ENCODE results near the gene PTGDS.

The PTGDS gene

GRCh38 chr9:136985027-136985602 is 7.8 kb downstream of the PTGDS start:
- H3K27me3 ChIP-seq (ENCODE audit: low read depth, low read length): no peaks in the 10 kb centered on the region
- no peak overlapping the region for H3K9ac ChIP-seq (ENCODE audit: low read length)
- no peak overlapping the region for H3K4me2 ChIP-seq (ENCODE audit: low read length)
- H4K20me1 ChIP-seq (ENCODE audit: insufficient read depth, low read length): no peaks in the 10 kb centered on the region
- TF ChIP-seq CTCF (IDR thresholded peaks at IDR 0.05; ENCODE audit: low read depth, low read length) (no peak), EZH2phosphoT487 (IDR thresholded peaks at IDR 0.05; ENCODE audit: low read depth) (no peak)
- no peaks in the 10 kb centered on the region for H3K9me3 ChIP-seq (ENCODE audit: insufficient read depth, low read length)
- H3K79me2 ChIP-seq (ENCODE audit: low read length): no peaks in the 10 kb centered on the region
- no peaks in the 10 kb centered on the region for H3K36me3 ChIP-seq (replicated peaks; ENCODE audit: low read depth, low read length)
- no peaks in the 10 kb centered on the region for H3K4me1 ChIP-seq (ENCODE audit: low read length)
- no peak overlapping the region for H3K4me3 ChIP-seq (ENCODE audit: low read length)
- H3K27ac ChIP-seq (ENCODE audit: low read length): no peak overlapping the region
- H2AFZ ChIP-seq (ENCODE audit: low read depth, low read length): no peak overlapping the region

- Histone ChIP-seq H3K4me1 (ENCODE audit: low read length) (no peaks in the 10 kb centered on the region), H3K9me3 (ENCODE audit: insufficient read depth, low read length) (no peaks in the 10 kb centered on the region), H3K27ac (ENCODE audit: low read length) (no peak overlapping the region), H3K79me2 (ENCODE audit: low read length) (no peaks in the 10 kb centered on the region), H3K36me3 (replicated peaks; ENCODE audit: low read depth, low read length) (no peaks in the 10 kb centered on the region), H3K4me2 (ENCODE audit: low read length) (no peak overlapping the region), H3K27me3 (ENCODE audit: low read depth, low read length) (no peaks in the 10 kb centered on the region), H4K20me1 (ENCODE audit: insufficient read depth, low read length) (no peaks in the 10 kb centered on the region), H2AFZ (ENCODE audit: low read depth, low read length) (no peak overlapping the region), H3K4me3 (ENCODE audit: low read length) (no peak overlapping the region), H3K9ac (ENCODE audit: low read length) (no peak overlapping the region)
- no peak for TF ChIP-seq CTCF (IDR thresholded peaks at IDR 0.05; ENCODE audit: low read depth, low read length)
- no peak for TF ChIP-seq EZH2phosphoT487 (IDR thresholded peaks at IDR 0.05; ENCODE audit: low read depth)
These were observed 8.5 kb downstream of the PTGDS start for GRCh38 chr9:136985853-136986252.

- Histone ChIP-seq H3K27ac (ENCODE audit: low read length) (no peak overlapping the region), H3K79me2 (ENCODE audit: low read length) (peaks cover 8% of the 10 kb centered on the region; the same call in 1 of the 2 replicates), H3K4me2 (ENCODE audit: low read length) (no peak overlapping the region), H3K4me3 (ENCODE audit: low read length) (no peak overlapping the region), H3K36me3 (replicated peaks; ENCODE audit: low read depth, low read length) (peaks cover 4% of the 10 kb centered on the region), H2AFZ (ENCODE audit: low read depth, low read length) (no peak overlapping the region), H3K9ac (ENCODE audit: low read length) (no peak overlapping the region), H3K9me3 (ENCODE audit: insufficient read depth, low read length) (no peaks in the 10 kb centered on the region), H3K4me1 (ENCODE audit: low read length) (peaks cover 7% of the 10 kb centered on the region; the same call in 1 of the 2 replicates), H4K20me1 (ENCODE audit: insufficient read depth, low read length) (no peaks in the 10 kb centered on the region), H3K27me3 (ENCODE audit: low read depth, low read length) (no peaks in the 10 kb centered on the region)
- TF ChIP-seq CTCF (IDR thresholded peaks at IDR 0.05; ENCODE audit: low read depth, low read length) (no peak), EZH2phosphoT487 (IDR thresholded peaks at IDR 0.05; ENCODE audit: low read depth) (no peak)
These were observed 11.6 kb downstream of the PTGDS start for GRCh38 chr9:136988872-136989271.

- Histone ChIP-seq H3K9ac (ENCODE audit: low read length) (no peak overlapping the region), H3K27me3 (ENCODE audit: low read depth, low read length) (no peaks in the 10 kb centered on the region), H3K4me2 (ENCODE audit: low read length) (no peak overlapping the region), H3K36me3 (replicated peaks; ENCODE audit: low read depth, low read length) (peaks cover 7% of the 10 kb centered on the region), H2AFZ (ENCODE audit: low read depth, low read length) (no peak overlapping the region), H3K4me3 (ENCODE audit: low read length) (no peak overlapping the region), H4K20me1 (ENCODE audit: insufficient read depth, low read length) (no peaks in the 10 kb centered on the region), H3K4me1 (ENCODE audit: low read length) (peaks cover 7% of the 10 kb centered on the region; the same call in 1 of the 2 replicates), H3K27ac (ENCODE audit: low read length) (no peak overlapping the region), H3K9me3 (ENCODE audit: insufficient read depth, low read length) (no peaks in the 10 kb centered on the region), H3K79me2 (ENCODE audit: low read length) (peaks cover 8% of the 10 kb centered on the region; the same call in 1 of the 2 replicates)
- TF ChIP-seq EZH2phosphoT487 (IDR thresholded peaks at IDR 0.05; ENCODE audit: low read depth) (no peak), CTCF (IDR thresholded peaks at IDR 0.05; ENCODE audit: low read depth, low read length) (no peak)
These were observed 13.1 kb downstream of the PTGDS start for GRCh38 chr9:136990242-136990911.

All from OCI-LY3 (cell line).